ENCODE measurements around the gene BAIAP3.

BAIAP3 gene

GRCh38 chr16:1347962-1348361 is 14.5 kb downstream of the BAIAP3 start:
- DNase-seq = no peak

- no peak for DNase-seq
Observed at GRCh38 chr16:1348441-1348840, 15.0 kb downstream of the BAIAP3 start.

GRCh38 chr16:1348926-1349325 is 15.5 kb downstream of the BAIAP3 start:
- DNase-seq = no peak

GRCh38 chr16:1349351-1349750 is 15.9 kb downstream of the BAIAP3 start:
- no peak for DNase-seq

GRCh38 chr16:1349951-1350350 is 16.5 kb downstream of the BAIAP3 start:
- no peak for DNase-seq

- DNase-seq = no peak
Observed at GRCh38 chr16:1350691-1351090, 17.2 kb downstream of the BAIAP3 start.

GRCh38 chr16:1351215-1351581 is 17.8 kb downstream of the BAIAP3 start:
- DNase-seq = no peak

GRCh38 chr16:1351582-1352362 is 18.3 kb downstream of the BAIAP3 start, which contains the start of the genes GNPTG and TSR3:
Gene GNPTG, plus strand, starts transcription at chr16:1351931. Its CDS starts 35 bp downstream, at chr16:1351966.
Gene TSR3, minus strand, starts transcription at chr16:1351878. Its CDS starts 74 bp downstream, at chr16:1351804.
- DNase-seq = peak; percentile 75

GRCh38 chr16:1354815-1355540 is 21.5 kb downstream of the BAIAP3 start:
- no peak for DNase-seq

GRCh38 chr16:1355591-1355990 is 22.1 kb downstream of the BAIAP3 start:
- DNase-seq = no peak

GRCh38 chr16:1356061-1356900 is 22.8 kb downstream of the BAIAP3 start:
- no peak for DNase-seq

- DNase-seq = no peak
Observed at GRCh38 chr16:1357906-1358566, 24.6 kb downstream of the BAIAP3 start.

- no peak for DNase-seq
Observed at GRCh38 chr16:1361685-1362360, 28.4 kb downstream of the BAIAP3 start.

GRCh38 chr16:1362807-1363206 is 29.4 kb downstream of the BAIAP3 start:
- DNase-seq = no peak

GRCh38 chr16:1363501-1364041 is 30.1 kb downstream of the BAIAP3 start:
- DNase-seq = peak; percentile 5

GRCh38 chr16:1364510-1364909 is 31.1 kb downstream of the BAIAP3 start:
- DNase-seq = no peak

- DNase-seq = no peak
Observed at GRCh38 chr16:1366060-1366711, 32.7 kb downstream of the BAIAP3 start.

GRCh38 chr16:1366712-1367299 is 33.4 kb downstream of the BAIAP3 start:
- no peak for DNase-seq

- DNase-seq = no peak
Observed at GRCh38 chr16:1367486-1368174, 34.2 kb downstream of the BAIAP3 start.

All from midbrain (tissue), 1 donor.